HL-60 (cell line): ENCODE results near the gene POLR2A.

Experiments
- CTCF ChIP-seq: IDR thresholded peaks from one replicate; pipeline ENCODE4 v1.5.1; 2011; ENCODE audit warnings: low read length, control low read depth, inconsistent platforms; ENCODE audit not compliant: insufficient read depth
- REST ChIP-seq: IDR thresholded peaks from 2 replicates; pipeline ENCODE4 v1.6.1; 2012; ENCODE audit warnings: low read depth; ENCODE audit not compliant: insufficient replicate concordance

GRCh38 chr17:7544911-7545310, 60.7 kb downstream of the POLR2A start:
- no peak for TF ChIP-seq CTCF
- no peak for TF ChIP-seq REST
